Stimulated activated CD8-positive, alpha-beta memory T cell treated with anti-CD3 and anti-CD28 coated beads, Interleukin-4, amount 100 ng/mL, for 4 hours (primary cell): ENCODE measurements around the gene HOXC13.

Source experiments
- DNase-seq, 2 donors: peaks; one replicate each; pipeline ENCODE4 v3.0.0-alpha.2; 2020; ENCODE audit warnings: low read depth in 2 of 2, low spot score in 1 of 2

The HOXC13 gene

GRCh38 chr12:53953831-53954693 is 15.4 kb downstream of the HOXC13 start:
- no peak for DNase-seq

- DNase-seq, result no peak
These were observed 16.0 kb downstream of the HOXC13 start, which contains the start of gene HOXC12 for GRCh38 chr12:53954694-53955035. Gene HOXC12 (plus strand): TSS chr12:53954903. CDS start chr12:53954930, 27 bp downstream.

DNA sequence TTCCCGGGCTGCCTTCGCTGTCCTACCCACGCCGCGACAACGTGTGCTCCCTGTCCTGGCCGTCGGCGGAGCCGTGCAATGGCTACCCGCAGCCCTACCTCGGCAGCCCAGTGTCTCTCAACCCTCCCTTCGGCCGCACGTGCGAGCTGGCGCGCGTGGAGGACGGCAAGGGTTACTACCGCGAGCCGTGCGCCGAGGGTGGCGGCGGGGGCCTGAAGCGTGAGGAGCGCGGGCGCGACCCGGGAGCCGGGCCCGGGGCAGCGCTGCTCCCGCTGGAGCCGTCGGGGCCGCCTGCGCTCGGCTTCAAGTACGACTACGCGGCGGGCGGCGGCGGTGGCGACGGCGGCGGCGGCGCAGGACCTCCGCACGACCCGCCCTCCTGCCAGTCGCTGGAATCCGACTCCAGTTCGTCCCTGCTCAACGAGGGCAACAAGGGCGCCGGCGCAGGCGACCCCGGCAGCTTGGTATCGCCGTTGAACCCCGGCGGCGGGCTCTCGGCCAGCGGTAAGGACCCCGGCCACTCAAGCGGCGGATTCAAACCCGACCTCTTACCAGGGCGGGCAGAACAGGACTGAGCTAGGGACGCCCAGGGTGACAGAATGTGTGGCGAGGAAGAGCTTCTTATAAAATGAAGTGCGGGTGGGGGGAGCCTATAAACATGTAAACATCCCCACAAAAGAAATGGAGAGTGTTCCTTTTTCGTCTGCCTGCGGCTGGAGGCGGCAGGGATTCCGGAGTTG is 16.6 kb downstream of the HOXC13 start:
- DNase-seq, result no peak

- DNase-seq, result no peak
These were observed 17.2 kb downstream of the HOXC13 start for GRCh38 chr12:53955776-53956250.

DNA sequence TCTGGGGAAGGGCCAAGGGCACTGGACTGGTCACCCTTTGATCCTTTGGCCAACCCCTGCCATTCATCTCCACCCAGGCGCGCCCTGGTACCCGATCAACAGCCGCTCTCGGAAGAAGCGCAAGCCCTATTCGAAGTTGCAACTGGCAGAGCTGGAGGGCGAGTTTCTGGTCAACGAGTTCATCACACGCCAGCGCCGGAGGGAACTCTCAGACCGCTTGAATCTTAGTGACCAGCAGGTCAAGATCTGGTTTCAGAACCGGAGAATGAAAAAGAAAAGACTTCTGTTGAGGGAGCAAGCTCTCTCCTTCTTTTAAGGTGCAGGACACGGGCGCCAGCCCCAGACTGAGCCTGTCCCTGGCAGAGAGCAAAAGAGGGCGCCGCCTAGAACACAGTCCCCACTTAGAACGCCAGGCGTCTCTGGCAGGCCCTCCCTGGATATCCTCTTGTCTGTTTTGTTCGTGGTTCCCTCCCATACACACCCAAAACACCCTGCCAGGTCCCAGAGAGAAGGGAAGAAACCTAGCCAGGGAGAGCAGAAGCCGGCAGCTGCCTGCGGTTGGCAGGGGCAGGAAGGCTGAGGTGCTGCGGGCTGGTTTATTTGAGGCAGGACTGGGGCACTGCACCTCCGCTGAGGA is 17.7 kb downstream of the HOXC13 start:
- no peak for DNase-seq

DNA sequence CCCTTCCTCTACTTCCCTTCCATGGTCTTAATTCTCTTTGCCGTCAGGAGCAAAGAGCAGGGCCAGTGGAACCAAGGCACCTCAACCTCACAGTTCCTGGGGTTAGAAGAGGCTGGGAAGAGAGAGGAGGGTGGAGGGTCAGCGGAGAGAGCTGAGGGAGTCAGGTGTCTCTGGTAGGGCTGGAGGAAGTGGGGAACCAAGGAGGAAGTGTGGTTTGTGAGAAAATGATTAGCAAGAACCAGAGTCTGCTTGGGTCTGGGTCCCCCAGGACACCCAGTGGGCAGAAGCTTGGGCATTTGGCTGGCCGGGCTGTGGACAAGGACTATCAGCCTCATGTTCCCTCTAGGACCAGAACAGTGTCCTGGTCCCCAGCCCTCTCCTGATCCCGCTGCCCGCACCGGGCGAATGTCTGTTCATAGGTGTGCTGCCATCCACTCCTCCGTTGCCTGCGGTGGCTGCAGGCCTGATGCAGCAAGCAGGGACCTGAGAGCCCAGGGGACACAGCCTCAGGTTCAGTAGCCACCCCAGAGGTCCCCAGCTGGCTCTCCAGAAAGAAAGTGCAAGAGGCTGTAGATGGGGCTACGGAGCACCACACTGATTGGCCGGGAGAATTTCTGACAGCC is 18.4 kb downstream of the HOXC13 start:
- DNase-seq, result no peak

- no peak for DNase-seq
These were observed 19.5 kb downstream of the HOXC13 start for GRCh38 chr12:53958128-53958527.

DNA sequence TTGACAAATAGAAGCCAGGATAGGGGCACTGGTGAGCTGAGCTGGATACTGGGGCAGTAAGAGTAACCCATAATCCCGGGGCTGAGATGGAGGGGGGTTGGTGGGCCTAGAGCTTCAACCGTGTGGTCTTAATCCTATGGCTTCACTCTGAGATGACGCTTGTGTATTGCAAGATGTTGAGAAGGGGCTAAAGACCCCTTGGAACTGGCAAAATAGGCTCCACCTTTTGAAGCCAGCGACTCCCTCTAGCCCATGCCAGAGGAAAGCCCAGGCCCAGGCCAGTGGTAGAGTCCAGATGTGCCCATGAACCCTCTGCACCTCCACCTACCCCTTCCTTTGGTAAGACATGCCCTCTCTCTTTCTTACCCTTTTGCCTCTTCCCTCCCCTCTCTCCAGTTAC is 20.7 kb downstream of the HOXC13 start:
- DNase-seq, result no peak

GRCh38 chr12:53960187-53961024 is 21.8 kb downstream of the HOXC13 start:
- no peak for DNase-seq

GRCh38 chr12:53961025-53961761 is 22.6 kb downstream of the HOXC13 start:
- no peak for DNase-seq

DNA sequence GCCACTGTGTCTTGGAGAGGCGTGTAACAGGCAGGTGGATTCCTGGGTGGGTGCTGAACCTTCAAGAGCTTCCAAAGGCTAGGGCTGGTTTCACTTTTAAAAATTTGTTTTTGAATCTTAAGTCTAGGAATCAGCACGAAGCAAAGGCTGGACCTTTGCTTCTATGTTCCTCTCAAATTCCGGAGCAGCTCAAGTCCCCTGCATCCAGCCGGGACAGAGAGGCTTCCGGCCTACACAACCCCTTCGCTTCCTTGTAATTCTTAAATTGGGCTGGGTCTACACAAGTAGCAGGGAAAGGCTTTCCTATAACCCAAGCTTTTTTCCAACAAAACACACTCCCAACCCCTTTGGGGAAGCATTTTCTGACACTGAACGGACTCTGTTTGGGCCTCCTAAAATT is 24.4 kb downstream of the HOXC13 start:
- DNase-seq, result no peak

DNA sequence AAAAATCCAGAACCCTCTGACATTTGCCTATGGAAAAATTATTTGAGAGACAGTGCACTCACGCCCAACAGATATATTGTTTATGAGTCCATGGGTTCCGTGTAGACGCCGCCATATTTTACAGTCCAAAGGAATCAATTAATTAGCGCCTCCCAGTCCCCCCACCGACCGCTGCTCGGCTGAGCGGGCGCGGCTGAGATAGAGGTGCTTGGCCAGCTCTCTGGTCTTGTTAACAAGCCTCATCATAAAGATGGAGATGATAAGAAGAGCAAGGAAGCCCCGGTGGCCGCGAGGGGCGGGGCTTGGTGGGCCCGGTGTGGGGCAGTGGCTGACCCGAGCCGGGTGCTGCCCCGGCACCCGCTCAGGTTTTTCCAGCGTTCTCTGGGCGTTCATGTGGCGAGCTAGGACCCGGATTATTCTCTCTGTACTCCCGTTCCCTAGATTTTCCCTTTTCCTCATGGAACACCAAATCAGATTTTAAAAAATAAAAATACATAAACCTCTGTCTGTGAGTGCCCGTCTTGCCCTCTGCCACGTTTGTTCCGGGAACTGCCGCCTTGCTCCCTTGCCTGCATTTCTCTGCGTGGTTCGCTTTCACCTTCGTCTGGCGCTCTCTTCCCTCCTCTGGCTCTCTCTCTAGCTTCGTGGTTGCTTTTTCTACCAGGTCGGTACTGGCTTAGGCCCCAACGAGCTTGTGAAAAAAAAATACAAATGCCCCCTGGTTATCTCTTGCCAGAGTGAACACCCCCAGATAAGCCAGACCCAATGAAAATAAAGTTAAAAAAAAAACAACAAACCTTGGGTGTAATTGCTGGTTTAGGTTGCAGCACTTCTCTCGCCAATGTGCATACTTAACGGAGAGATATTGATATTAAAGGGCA is 25.0 kb downstream of the HOXC13 start:
- DNase-seq, result no peak

DNA sequence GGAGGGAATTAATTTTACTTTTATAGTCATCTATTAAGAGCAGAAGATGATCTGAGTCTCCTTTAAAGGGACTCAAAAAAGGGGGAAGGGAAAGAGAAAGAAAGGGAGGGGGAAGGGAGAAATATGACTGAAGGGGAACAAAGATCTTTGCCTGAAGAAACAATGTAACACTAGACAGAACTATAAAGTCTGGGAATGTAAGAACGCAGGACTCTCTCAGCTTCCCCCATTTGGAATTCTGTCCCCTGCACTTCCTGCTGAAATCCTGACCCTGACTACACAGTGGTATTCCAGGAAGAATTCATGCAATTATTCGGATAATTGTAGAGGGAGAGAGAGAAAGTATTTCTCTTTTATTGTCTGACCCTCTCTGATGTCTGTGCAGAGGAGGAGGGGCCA is 25.7 kb downstream of the HOXC13 start:
- no peak for DNase-seq

DNA sequence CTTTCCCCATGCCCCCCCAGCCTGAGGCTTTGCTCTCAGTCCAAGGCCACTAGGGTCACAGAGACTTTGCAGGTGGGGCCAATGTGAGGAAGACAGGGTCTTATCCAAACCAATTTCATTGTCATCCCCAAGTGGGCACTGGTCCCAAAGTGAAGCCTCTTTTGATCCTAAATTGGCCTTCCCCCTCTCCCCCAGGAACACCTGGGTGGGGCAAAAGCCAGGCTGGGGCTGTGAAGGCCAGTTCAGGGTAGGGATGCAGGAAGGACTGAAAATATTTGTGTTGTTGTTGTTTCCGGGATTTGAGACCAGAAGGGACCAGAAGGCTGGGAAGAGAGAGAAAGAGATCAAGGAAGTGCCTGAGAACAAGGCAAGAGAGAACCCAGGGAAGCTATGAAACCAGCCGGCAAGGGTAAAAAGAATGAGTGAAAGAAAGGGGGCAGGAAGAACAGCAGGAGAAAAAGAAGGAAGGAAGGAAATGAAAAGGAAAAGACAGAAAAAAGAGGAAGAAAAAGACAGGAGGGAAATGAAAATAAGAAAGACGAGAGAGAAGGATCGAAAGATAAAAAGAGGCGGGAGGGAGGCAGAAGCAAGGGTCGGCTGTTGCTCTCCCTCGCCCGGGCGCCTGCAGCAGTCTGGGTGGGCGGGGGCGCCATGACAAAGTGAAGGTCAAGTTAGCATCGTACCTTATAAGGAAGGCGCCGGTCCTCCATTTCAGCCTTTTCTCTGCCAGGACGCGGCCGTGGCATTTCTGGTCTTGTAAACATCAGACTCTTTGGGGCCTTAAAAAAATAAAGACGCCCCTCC is 26.9 kb downstream of the HOXC13 start:
- DNase-seq, result no peak

GRCh38 chr12:53966085-53966384 is 27.4 kb downstream of the HOXC13 start:
- DNase-seq, result no peak

GRCh38 chr12:53966385-53967133 is 27.9 kb downstream of the HOXC13 start:
- no peak for DNase-seq

GRCh38 chr12:53967421-53967925 is 28.8 kb downstream of the HOXC13 start:
- DNase-seq, result no peak
